ENCODE data around the gene IRF1. TPM values are rescaled to one million over a fixed set of nuclear protein-coding genes. Genes with fewer than 3 reads are reported as not detected.

IRF1 gene
- total RNA-seq, 2 donors from 2014 or later, result 5.6 to 7.3 TPM

DNA sequence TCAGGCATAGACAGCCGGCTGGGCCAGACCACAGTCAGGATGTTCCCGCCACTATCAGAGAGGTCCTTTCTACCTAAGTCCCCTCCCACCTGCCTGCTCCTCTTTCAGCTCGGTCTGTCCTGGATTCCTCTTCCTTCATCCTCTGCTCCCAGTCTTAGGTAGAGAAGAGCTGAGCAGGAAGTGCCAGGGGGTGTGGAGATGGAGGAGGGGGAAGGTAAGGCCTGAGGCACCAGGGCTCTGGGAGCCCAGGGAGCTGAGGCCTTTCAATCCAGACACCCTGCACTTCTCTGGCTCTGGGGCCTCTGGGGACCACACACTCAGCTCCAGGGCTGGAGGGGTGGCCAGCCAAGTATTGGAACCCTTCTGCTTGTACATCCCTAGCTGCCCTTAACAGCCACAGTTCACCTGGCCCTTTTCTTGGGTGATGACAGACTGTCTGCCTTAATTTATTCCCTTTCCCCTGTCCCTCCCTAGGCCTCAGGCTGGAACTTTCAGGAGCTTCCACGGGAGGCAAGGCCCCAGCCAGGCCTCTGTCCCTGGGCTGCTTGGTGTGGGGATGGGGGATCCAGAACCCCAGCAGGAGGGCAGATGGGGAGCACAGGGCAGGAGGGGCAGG lies 15.6 kb downstream of the IRF1 start:
- H3K4me3 ChIP-seq (ENCODE audit: low read length), result no peak overlapping the region
- no peak overlapping the region for H3K27ac ChIP-seq (ENCODE audit: low read depth, low read length)
- TF ChIP-seq, protein P1, sequence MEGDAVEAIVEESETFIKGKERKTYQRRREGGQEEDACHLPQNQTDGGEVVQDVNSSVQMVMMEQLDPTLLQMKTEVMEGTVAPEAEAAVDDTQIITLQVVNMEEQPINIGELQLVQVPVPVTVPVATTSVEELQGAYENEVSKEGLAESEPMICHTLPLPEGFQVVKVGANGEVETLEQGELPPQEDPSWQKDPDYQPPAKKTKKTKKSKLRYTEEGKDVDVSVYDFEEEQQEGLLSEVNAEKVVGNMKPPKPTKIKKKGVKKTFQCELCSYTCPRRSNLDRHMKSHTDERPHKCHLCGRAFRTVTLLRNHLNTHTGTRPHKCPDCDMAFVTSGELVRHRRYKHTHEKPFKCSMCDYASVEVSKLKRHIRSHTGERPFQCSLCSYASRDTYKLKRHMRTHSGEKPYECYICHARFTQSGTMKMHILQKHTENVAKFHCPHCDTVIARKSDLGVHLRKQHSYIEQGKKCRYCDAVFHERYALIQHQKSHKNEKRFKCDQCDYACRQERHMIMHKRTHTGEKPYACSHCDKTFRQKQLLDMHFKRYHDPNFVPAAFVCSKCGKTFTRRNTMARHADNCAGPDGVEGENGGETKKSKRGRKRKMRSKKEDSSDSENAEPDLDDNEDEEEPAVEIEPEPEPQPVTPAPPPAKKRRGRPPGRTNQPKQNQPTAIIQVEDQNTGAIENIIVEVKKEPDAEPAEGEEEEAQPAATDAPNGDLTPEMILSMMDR (conservative IDR thresholded peaks at IDR 0.05), result no peak
- Mint-ChIP-seq H3K4me1 (peaks cover 4% of the 10 kb centered on the region), H3K4me3 (no peak overlapping the region), H3K27me3 (ENCODE audit: insufficient read depth) (no peaks in the 10 kb centered on the region), H3K9me3 (no peaks in the 10 kb centered on the region), H3K27ac (no peak overlapping the region), H3K36me3 (ENCODE audit: low read depth) (no peaks in the 10 kb centered on the region)
- peak; percentile 70 for DNase-seq
- WGBS, 2 experiments (ENCODE audit: insufficient coverage in 1 of 2, insufficient read length in 1 of 2), result 57% methylated on average over 4 of the region's 4 CpGs; no CpG with 5 or more reads in 1 of the 2 experiments
- H3K9me3 ChIP-seq (ENCODE audit: control insufficient read depth, low read length), result no peaks in the 10 kb centered on the region
- no peaks in the 10 kb centered on the region for H3K36me3 ChIP-seq (ENCODE audit: control insufficient read depth, insufficient read depth, low read length)
- H3K4me1 ChIP-seq (ENCODE audit: control insufficient read depth, insufficient read depth, low read length), result no peaks in the 10 kb centered on the region
- H3K27me3 ChIP-seq (ENCODE audit: control insufficient read depth, insufficient read depth, low read length, poor library complexity, severe bottlenecking), result no peaks in the 10 kb centered on the region
- H3K9ac ChIP-seq (ENCODE audit: extremely low read depth, low read length, poor library complexity, severe bottlenecking), result no peak overlapping the region

DNA sequence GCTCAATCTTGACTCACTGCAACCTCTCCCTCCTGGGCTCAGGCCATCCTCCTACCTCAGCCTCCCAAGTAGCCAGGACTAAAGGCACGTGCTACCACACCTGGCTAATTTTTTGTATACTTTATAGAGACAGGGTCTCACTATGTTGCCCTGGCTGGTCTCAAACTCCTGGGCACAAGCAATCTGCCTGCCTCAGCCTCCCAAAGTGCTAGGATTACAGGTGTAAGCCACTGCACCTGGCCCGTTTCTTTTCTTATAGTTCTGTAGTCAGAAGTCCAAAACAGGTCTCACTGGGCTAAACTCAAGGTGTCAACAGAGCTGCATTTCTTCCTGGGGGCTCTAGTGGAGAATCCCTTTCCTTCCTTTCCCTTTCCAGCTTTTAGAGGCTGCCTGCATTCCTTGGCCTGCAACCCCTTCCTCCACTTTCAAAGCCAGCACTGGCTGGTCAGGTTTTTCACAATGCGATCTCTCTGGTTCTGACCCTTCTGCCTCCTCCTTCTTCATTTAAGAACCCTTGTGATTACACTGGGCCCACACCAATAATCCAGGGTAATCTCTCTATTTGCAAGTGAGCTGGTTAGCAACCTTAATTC lies 16.3 kb downstream of the IRF1 start:
- peaks cover 4% of the 10 kb centered on the region for H3K4me1 Mint-ChIP-seq
- no peak overlapping the region for H3K27ac Mint-ChIP-seq
- WGBS, 2 experiments (ENCODE audit: insufficient coverage in 1 of 2, insufficient read length in 1 of 2), result 86 to 95% methylated on average over 3 of the region's 3 CpGs

DNA sequence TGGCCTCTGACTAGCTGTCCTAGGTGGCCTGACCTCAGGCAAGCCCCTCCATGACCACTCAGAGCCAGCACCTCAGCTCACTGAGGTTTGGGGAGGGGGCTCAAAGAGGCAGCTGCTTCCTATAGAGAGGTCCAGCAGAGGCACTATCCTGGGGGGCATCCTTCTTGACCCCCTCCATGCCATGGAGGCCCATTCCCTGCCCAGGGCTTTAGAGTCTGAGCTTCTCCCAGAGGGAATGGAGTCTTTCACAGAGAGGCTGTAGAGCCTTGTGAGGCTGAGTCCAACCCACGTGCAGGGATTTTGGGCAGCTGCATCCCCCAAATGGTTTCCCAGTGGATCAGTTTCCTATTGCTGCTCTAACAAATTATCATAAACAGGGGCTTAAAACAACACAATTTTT lies 16.9 kb downstream of the IRF1 start:
- Histone ChIP-seq H3K4me1 (ENCODE audit: control insufficient read depth, insufficient read depth, low read length) (no peaks in the 10 kb centered on the region), H3K4me3 (ENCODE audit: low read length) (no peak overlapping the region), H3K27ac (ENCODE audit: low read depth, low read length) (no peak overlapping the region), H3K9me3 (ENCODE audit: control insufficient read depth, low read length) (peaks cover 4% of the 10 kb centered on the region), H3K36me3 (ENCODE audit: control insufficient read depth, insufficient read depth, low read length) (no peaks in the 10 kb centered on the region), H3K27me3 (ENCODE audit: control insufficient read depth, insufficient read depth, low read length, poor library complexity, severe bottlenecking) (no peaks in the 10 kb centered on the region), H3K9ac (ENCODE audit: extremely low read depth, low read length, poor library complexity, severe bottlenecking) (no peak overlapping the region)
- WGBS, 2 experiments (ENCODE audit: insufficient coverage in 1 of 2, insufficient read length in 1 of 2), result 92 to 97% methylated on average over 1 of the region's 1 CpG
- TF ChIP-seq, protein P1 (conservative IDR thresholded peaks at IDR 0.05), result no peak
- DNase-seq, result no peak
- Mint-ChIP-seq H3K9me3 (peaks cover 9% of the 10 kb centered on the region), H3K4me1 (peaks cover 4% of the 10 kb centered on the region), H3K4me3 (no peak overlapping the region), H3K27ac (no peak overlapping the region), H3K27me3 (ENCODE audit: insufficient read depth) (no peaks in the 10 kb centered on the region), H3K36me3 (ENCODE audit: low read depth) (no peaks in the 10 kb centered on the region)

More for the DNA sequence above, 16.3 kb downstream of the IRF1 start:
- no peak overlapping the region for H3K4me3 Mint-ChIP-seq
- H3K27ac ChIP-seq (ENCODE audit: low read depth, low read length), result no peak overlapping the region
- no peaks in the 10 kb centered on the region for H3K27me3 Mint-ChIP-seq (ENCODE audit: insufficient read depth)
- H3K36me3 ChIP-seq (ENCODE audit: control insufficient read depth, insufficient read depth, low read length), result no peaks in the 10 kb centered on the region
- H3K9me3 ChIP-seq (ENCODE audit: control insufficient read depth, low read length), result no peaks in the 10 kb centered on the region
- no peaks in the 10 kb centered on the region for H3K27me3 ChIP-seq (ENCODE audit: control insufficient read depth, insufficient read depth, low read length, poor library complexity, severe bottlenecking)
- no peak overlapping the region for H3K9ac ChIP-seq (ENCODE audit: extremely low read depth, low read length, poor library complexity, severe bottlenecking)
- TF ChIP-seq, protein P1 (conservative IDR thresholded peaks at IDR 0.05), result no peak
- peaks cover 3% of the 10 kb centered on the region for H3K9me3 Mint-ChIP-seq
- H3K4me1 ChIP-seq (ENCODE audit: control insufficient read depth, insufficient read depth, low read length), result no peaks in the 10 kb centered on the region
- no peak overlapping the region for H3K4me3 ChIP-seq (ENCODE audit: low read length)
- no peak for DNase-seq
- no peaks in the 10 kb centered on the region for H3K36me3 Mint-ChIP-seq (ENCODE audit: low read depth)

Measured in endodermal cell (in vitro differentiated cells).